ENCODE results near the gene MUC20.
A peak's percentile ranks its signal among the peaks of the same experiment; 100 is the strongest.
"Not testable (repeated sequence)": the region's sequence is repeated elsewhere in the genome, so short reads cannot be mapped to it uniquely, and the experiment has no call there.

MUC20 gene

DNA sequence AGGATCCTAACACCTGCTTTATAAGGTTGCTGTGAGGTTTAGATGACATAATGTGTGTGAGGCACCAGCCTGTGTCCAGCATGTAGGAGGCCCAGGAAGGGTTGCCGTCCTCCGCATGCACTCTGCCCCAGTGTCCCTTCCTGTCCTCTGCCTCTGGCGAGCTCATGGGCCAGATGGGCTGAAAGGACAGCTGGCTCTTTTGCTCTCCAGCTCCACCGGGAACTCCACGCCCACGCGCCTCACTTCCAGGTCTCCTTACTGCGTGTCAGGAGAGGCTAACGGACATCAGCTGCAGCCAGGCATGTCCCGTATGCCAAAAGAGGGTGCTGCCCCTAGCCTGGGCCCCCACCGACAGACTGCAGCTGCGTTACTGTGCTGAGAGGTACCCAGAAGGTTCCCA is 12.2 kb downstream of the MUC20 start:
- DNase-seq: no peak

- DNase-seq: no peak
Observed at GRCh38 chr3:195735036-195735695, 14.4 kb downstream of the MUC20 start.

DNA sequence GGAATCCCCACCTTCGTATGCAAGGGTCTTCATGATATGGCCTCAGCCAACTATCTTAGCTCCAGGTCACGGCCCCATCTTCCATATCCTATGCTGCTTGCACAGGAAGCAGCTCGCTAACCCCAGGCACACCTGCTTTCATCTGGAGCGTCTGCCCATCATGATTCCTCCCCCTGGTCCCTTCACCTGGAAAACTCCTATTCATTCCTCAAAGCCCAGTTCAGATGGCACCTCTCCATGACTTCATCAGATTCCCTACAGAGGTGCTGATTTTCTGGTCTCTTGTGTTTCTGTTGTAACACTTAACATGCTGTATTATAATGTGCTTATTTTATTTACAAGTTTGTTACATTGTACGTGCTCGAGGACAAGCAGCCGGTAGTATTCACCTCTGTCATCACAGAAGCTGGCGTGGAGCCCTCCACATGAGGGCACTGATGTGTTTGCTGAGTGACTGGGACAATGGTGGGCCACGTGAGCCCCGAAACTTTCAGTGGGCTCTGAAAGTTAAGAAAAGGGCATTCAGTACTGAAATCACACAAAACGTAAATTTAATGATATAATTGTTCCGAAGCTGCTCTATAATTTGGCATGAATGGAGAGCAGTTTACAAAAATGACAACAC is 16.2 kb downstream of the MUC20 start:
- no peak for DNase-seq

- DNase-seq: not testable (repeated sequence)
Observed at GRCh38 chr3:195737782-195738181, 17.0 kb downstream of the MUC20 start.

- DNase-seq: no peak
Observed at GRCh38 chr3:195738274-195739044, 17.7 kb downstream of the MUC20 start.

DNA sequence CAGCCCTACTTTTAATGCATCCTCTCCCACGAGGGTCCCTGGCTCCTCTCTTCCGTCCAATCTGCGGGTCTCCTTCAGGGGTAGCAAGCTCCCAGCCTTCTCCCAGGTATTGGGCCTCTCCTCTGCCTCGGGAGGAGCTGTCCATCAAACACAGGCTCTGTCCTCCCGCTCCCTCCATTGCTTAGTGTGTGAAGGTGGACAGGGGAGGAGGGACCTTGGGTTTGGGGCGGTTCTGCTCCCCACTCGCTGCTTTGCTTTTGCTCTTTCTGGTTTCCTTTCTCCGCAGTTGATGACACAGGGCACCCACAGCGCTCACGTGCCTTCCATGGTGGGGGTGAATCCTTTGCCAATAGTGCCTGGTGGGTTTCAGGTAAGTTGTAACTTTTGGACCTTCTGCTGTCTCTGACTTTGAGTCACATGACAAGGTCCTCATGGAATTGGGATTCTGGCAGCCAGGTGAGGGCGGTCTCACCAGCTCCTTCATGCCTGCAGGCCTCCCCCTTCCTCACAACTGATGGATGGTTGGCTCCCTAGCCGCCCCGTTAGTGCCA is 18.9 kb downstream of the MUC20 start:
- no peak for DNase-seq

- DNase-seq: no peak
Observed at GRCh38 chr3:195744437-195744836, 23.7 kb downstream of the MUC20 start.

- no peak for DNase-seq
Observed at GRCh38 chr3:195746346-195746745, 25.6 kb downstream of the MUC20 start.

DNA sequence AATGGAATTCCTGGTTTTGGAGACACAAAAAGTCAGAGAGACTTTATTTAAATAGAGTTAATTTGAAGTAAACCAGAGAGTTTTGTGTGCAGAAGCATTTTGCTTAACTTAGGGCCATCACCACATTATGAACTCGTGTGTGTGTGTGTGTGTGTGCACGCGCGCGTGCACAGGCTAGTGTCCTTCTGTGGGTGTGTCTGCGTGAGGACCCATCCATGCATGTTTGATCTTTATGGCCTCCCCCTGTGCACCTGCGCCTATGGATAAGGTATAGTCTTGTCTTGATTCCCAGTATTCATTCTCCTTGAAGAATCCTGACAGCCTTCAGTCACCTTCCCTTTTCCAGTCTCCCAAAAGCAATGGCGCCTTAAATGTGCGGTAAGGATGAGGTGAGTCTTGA is 26.0 kb downstream of the MUC20 start:
- DNase-seq: no peak

DNA sequence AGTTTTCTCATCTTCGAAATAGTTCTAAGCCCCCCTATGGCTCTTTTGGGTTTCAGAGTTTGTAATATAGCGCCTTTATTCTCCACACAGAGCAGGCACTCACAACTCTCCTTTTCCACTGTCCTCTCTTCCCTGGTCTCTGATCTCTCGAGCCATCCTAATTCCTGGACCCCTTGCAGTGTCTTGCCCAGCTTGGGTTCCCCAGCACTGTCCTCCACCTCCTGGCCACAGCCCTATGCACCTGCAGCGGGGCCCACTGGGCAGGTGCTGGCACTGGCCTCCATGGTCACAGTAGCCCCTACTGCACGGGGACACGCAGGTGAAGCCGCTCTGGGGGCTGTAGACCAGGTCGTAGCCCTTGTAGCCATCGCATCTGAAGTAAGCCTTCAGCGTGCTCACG is 27.9 kb downstream of the MUC20 start:
- no peak for DNase-seq

- not testable (repeated sequence) for DNase-seq
Observed at GRCh38 chr3:195749101-195749500, 28.3 kb downstream of the MUC20 start.

DNA sequence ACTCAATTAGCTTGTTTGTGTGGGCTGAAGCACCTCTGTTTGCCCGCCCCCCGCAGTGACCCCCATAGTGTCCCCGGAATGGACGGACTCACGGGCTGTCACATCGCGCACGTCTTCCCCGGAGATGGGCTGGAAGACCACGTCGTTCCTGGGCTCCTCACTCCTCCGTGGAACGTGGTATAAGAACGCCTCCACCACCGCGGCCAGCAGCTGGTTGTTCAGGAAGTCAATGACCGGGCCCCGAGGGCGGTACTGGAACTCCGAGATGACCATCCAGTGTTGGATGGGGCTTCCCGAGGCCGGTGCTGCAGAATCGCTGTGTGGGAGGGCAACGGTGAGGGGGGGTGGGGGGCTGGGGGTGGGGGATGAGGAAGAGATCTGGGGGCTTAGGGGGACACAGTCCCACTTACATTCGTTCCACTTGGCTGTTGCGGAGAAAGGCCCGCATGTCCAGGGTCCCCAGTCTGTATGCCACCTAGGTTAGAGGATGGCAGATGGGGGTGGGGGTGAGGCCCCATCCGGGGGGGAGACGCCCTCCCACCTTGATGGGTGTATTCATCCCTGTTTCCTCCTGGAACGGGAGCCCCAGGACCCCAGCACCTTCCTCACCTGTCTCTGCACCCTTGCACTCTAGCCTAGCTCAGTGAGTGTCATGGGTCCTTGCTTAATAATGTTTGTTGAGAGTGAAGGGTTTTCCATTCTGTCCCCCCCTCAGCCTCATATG is 30.2 kb downstream of the MUC20 start:
- no peak for DNase-seq

- DNase-seq: no peak
Observed at GRCh38 chr3:195751560-195751959, 30.8 kb downstream of the MUC20 start.

- DNase-seq: no peak
Observed at GRCh38 chr3:195752066-195752465, 31.3 kb downstream of the MUC20 start.

- peak; percentile 12 for DNase-seq
Observed at GRCh38 chr3:195752546-195753331, 32.0 kb downstream of the MUC20 start.

- peak; percentile 63 for DNase-seq
Observed at GRCh38 chr3:195753581-195753980, 32.8 kb downstream of the MUC20 start.

GRCh38 chr3:195754141-195754540 is 33.4 kb downstream of the MUC20 start:
- no peak for DNase-seq

- DNase-seq: no peak
Observed at GRCh38 chr3:195754906-195755305, 34.1 kb downstream of the MUC20 start.

GRCh38 chr3:195755391-195755790 is 34.6 kb downstream of the MUC20 start:
- DNase-seq: no peak

DNA sequence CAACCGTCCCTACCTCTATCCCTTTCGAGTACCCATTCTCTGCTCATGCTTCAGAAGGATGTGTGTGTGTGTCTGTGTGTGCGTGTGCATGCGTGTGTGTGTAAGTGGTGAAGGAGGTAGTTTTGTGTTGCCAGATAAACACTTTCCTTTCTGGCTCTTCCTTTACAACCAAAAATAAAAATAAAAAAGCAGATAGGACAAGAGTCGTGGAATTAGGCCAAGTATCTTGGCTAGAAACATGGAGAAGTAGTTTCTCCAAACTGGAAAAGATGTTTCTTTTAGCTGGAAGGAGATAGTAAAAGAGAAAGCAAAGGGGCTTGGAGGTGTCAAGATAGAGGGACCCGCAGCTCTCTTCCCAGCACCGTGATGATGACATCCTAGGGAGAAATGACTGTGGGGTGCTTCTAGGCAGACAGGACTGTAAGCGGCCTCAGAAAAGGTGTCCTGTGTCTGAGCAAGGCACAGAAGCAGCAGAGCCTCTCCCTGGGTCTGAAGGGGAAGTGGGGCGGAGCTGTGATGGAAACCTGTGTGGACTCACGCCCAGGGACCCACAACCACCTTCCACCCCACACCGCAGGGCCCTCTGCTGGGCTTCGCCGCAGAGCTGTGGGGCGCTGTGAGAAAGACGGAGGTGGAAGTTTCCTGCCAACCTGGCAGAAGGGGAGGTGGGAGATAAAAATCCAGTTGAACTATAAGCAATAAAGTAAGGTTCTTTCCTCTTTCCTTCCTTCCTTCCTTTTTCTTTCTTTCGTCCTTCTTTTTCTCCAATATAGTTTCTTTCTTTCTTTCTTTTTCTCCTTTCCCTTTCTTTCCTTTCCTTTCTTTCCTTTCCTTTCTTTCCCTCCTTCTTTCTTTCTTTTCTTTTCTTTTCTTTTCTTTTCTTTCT is 35.3 kb downstream of the MUC20 start:
- DNase-seq: no peak

DNA sequence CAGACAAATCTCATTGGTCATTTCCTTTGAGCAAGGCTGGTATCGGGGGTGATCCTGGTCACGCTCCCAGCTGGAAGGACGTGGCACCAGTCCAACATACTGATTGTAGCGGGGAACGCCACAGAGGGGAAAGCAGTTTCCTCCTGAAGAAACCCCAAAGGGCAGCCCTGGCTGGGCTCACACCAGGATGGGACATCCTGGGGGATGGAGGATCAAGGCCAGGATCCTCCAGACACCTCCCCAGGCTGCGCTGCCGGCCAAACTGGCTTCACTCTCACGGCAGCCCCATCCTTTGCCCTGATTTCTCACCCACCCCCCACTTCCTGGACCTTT is 36.6 kb downstream of the MUC20 start:
- DNase-seq: no peak
